HCT116 (cell line): ENCODE measurements around the gene TIAM1. TPM values are rescaled to one million over a fixed set of nuclear protein-coding genes. Genes with fewer than 3 reads are reported as not detected.

ENCODE experiments used
- ATAC-seq: fragments of 200-7000 bp; cut with Tn5 transposase; 2 replicates; pipeline ENCODE4 v1.9.1; 2020; ENCODE audit warnings: mild to moderate bottlenecking, moderate library complexity
- BruUV-seq: library from RNA; stranded (reverse); fragments of 400-500 nt; replicated peaks from 2 replicates; lab custom pipeline; 2021; lab: Mats Ljungman, UMichigan
- CTCF ChIA-PET: fragments of 300-600 bp; sonication (Branson Sonifier 250); formaldehyde crosslinking; loops from one replicate; lab custom pipeline; 2021; ENCODE audit warnings: antibody characterized with exemption; lab: Charles Lee
- POLR2A ChIA-PET: fragments of 300-600, 350-600 bp; sonication (Branson Sonifier 250); formaldehyde crosslinking; loops from one replicate; lab custom pipeline; 2021; ENCODE audit warnings: antibody characterized with exemption; lab: Charles Lee
- RAD21 ChIA-PET, 2 experiments: fragments of 300-600 bp; sonication (Branson Sonifier 250); formaldehyde crosslinking; loops; one replicate each; lab custom pipeline; 2023; ENCODE audit warnings: low total read pairs in 2 of 2; ENCODE audit not compliant: uncharacterized antibody in 2 of 2, unreplicated experiment in 2 of 2, low non-redundant PET in 1 of 2; lab: Charles Lee
- DNase-seq: peaks from one replicate; pipeline ENCODE4 v3.0.0-alpha.2; 2010; ENCODE audit warnings: low read depth, low spot score
- H2AFZ ChIP-seq: fragments of 200-600 bp; shearing (Covaris generic), sonication (generic); 2 replicates; pipeline ENCODE4 v1.6.1; 2017; ENCODE audit warnings: low read depth, mixed run types, mixed read lengths, antibody characterized with exemption, low read length; ENCODE audit not compliant: poor library complexity, severe bottlenecking
- H3K27ac ChIP-seq: 2 replicates; pipeline ENCODE4 v1.5.1; 2012; ENCODE audit warnings: low read depth, low read length
- H3K27me3 ChIP-seq: fragments of 200-600 bp; sonication (generic); 2 replicates; pipeline ENCODE4 v1.6.1; 2016; ENCODE audit warnings: mixed run types, low read length, mixed read lengths; ENCODE audit not compliant: insufficient read depth
- H3K36me3 ChIP-seq, 2 experiments: fragments of 200-500 bp in 1 of 2; fragments of 200-600 bp in 1 of 2; sonication (Bioruptor generic) in 1 of 2; sonication (generic) in 1 of 2; 2 replicates each; pipeline versions ENCODE4 v1.5.1 to v1.6.1; 2014 to 2016; ENCODE audit warnings: low read length in 2 of 2, inconsistent platforms in 1 of 2, mixed read lengths in 1 of 2, mixed run types in 1 of 2; ENCODE audit not compliant: insufficient read depth in 2 of 2, control insufficient read depth in 1 of 2
- H3K4me1 ChIP-seq, 2 experiments: fragments of 200-600 bp in 1 of 2; sonication (generic) in 1 of 2; 2 replicates each; pipeline versions ENCODE4 v1.5.1 to v1.6.1; 2012 to 2017; ENCODE audit warnings: low read length in 2 of 2, inconsistent platforms in 1 of 2, mild to moderate bottlenecking in 1 of 2, mixed read lengths in 1 of 2, mixed run types in 1 of 2, moderate library complexity in 1 of 2; ENCODE audit not compliant: insufficient read depth in 2 of 2, control insufficient read depth in 1 of 2
- H3K4me2 ChIP-seq: fragments of 200-600 bp; sonication (generic); 2 replicates; pipeline ENCODE4 v1.6.1; 2017; ENCODE audit warnings: mixed run types, low read length, mixed read lengths
- H3K4me3 ChIP-seq, 2 experiments: fragments of 200-600 bp in 1 of 2; sonication (generic) in 1 of 2; replicated peaks in 1 of 2; 2 replicates each; pipeline ENCODE4 v1.5.1; 2011 to 2016; ENCODE audit warnings: low read length in 2 of 2, control low read depth in 1 of 2, low read depth in 1 of 2, mild to moderate bottlenecking in 1 of 2, mixed read lengths in 1 of 2, mixed run types in 1 of 2
- H3K79me2 ChIP-seq: fragments of 200-600 bp; sonication (generic); 2 replicates; pipeline ENCODE4 v1.6.1; 2017; ENCODE audit warnings: mild to moderate bottlenecking, mixed run types, low read length, moderate library complexity, mixed read lengths; ENCODE audit not compliant: insufficient read depth
- H3K9ac ChIP-seq: fragments of 200-600 bp; sonication (generic); 2 replicates; pipeline ENCODE4 v1.6.1; 2016; ENCODE audit warnings: low read length, mixed read lengths
- H3K9me2 ChIP-seq: fragments of 200-600 bp; sonication (generic), shearing (Covaris generic); 2 replicates; pipeline ENCODE4 v1.6.1; 2017; ENCODE audit warnings: mixed run types, mild to moderate bottlenecking, moderate library complexity; ENCODE audit not compliant: insufficient read depth
- H3K9me3 ChIP-seq, 2 experiments: fragments of 200-500 bp in 1 of 2; fragments of 200-600 bp in 1 of 2; sonication (Bioruptor generic) in 1 of 2; sonication (generic) in 1 of 2; 2 replicates each; pipeline ENCODE4 v1.6.1; 2014 to 2017; ENCODE audit warnings: low read length in 2 of 2, mixed read lengths in 2 of 2, inconsistent platforms in 1 of 2, low read depth in 1 of 2, mild to moderate bottlenecking in 1 of 2, mixed run types in 1 of 2, moderate library complexity in 1 of 2; ENCODE audit not compliant: control insufficient read depth in 1 of 2, insufficient read depth in 1 of 2
- H4K20me1 ChIP-seq: fragments of 200-600 bp; sonication (generic), shearing (Covaris generic); 2 replicates; pipeline ENCODE4 v1.6.1; 2017; ENCODE audit warnings: mixed run types, mild to moderate bottlenecking, moderate library complexity; ENCODE audit not compliant: insufficient read depth
- JUND ChIP-seq: IDR thresholded peaks from 2 replicates; pipeline ENCODE4 v1.6.1; 2012
- POLR2A ChIP-seq: IDR thresholded peaks from 2 replicates; pipeline ENCODE4 v1.7.0; 2011; ENCODE audit warnings: borderline replicate concordance; ENCODE audit not compliant: insufficient read depth, insufficient read length; ENCODE audit errors: extremely low read depth
- RAD21 ChIP-seq: IDR thresholded peaks from 2 replicates; pipeline ENCODE4 v1.6.1; 2012; ENCODE audit warnings: low read depth, mild to moderate bottlenecking
- SP1 ChIP-seq: IDR thresholded peaks from 2 replicates; pipeline ENCODE4 v1.6.1; 2012; ENCODE audit warnings: low read depth
- SRF ChIP-seq: IDR thresholded peaks from 2 replicates; pipeline ENCODE4 v1.6.1; 2012; ENCODE audit warnings: low read depth
- intact Hi-C: fragments of 100-400 bp; cut with micrococcal nuclease; formaldehyde crosslinking; loops from 2 replicates; pipeline ENCODE4 v1.10.0; 2022
- total RNA-seq: library from RNA; stranded (reverse); gene quantifications from one replicate; pipeline ENCODE4 v1.2.1, GENCODE V29; 2021; ENCODE audit not compliant: unreplicated experiment
- TF ChIP-seq, protein P1 (sequence below): IDR thresholded peaks from 2 replicates; pipeline ENCODE4 v1.6.1; 2012
- TF ChIP-seq, protein P2 (sequence below), 3 experiments: fragments of 200-600 bp in 1 of 3; sonication (generic) in 1 of 3; IDR thresholded peaks in 2 of 3; conservative IDR thresholded peaks in 1 of 3; 2 replicates each; pipeline ENCODE4 v1.5.1; 2012 to 2017; ENCODE audit warnings: low read depth in 2 of 3, low read length in 2 of 3, antibody characterized with exemption in 1 of 3, borderline replicate concordance in 1 of 3, control low read depth in 1 of 3, mild to moderate bottlenecking in 1 of 3, mixed read lengths in 1 of 3, mixed run types in 1 of 3, moderate library complexity in 1 of 3; ENCODE audit not compliant: insufficient read depth in 1 of 3

TIAM1 gene
- total RNA-seq, 1 experiment from 2014 or later, result 47.8 TPM

DNA sequence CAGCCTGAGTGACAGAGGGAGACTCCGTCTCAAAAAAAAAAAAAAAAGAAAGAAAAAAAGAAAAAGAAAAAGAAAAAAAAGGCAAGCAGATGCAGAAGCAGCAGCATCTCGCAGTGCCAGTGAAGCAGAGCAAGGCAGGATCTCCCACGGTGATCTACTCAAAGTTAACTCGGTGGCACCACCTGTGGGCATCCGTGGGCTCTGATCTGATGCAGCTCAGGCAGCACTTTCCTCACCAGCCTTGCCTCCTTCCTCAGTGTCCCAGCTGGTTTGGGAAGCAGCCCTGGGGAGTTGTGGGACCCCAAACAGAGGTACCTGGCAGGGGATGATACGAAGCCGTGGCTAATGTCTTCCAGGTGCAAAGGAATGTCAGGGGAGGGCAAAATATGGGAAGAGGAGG is 201.5 kb downstream of the TIAM1 start:
- Histone ChIP-seq H3K4me3 (no peak overlapping the region), H3K79me2 (no peaks in the 10 kb centered on the region), H3K9me2 (no peaks in the 10 kb centered on the region), H3K9ac (no peak overlapping the region), H3K9me3 (no peaks in the 10 kb centered on the region), H3K4me1 (no peaks in the 10 kb centered on the region), H4K20me1 (no peaks in the 10 kb centered on the region), H3K27me3 (no peaks in the 10 kb centered on the region), H3K36me3 (no peaks in the 10 kb centered on the region), H3K4me2 (no peak overlapping the region), H2AFZ (no peak overlapping the region), H3K27ac (no peak overlapping the region)
- POLR2A ChIA-PET, result no interaction called here
- RAD21 ChIA-PET, result no interaction called here
- CTCF ChIA-PET, result no interaction called here
- no peak for TF ChIP-seq RAD21
- TF ChIP-seq, protein P1, sequence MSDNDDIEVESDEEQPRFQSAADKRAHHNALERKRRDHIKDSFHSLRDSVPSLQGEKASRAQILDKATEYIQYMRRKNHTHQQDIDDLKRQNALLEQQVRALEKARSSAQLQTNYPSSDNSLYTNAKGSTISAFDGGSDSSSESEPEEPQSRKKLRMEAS, result no peak
- TF ChIP-seq POLR2A, result no peak
- TF ChIP-seq, protein P2, sequence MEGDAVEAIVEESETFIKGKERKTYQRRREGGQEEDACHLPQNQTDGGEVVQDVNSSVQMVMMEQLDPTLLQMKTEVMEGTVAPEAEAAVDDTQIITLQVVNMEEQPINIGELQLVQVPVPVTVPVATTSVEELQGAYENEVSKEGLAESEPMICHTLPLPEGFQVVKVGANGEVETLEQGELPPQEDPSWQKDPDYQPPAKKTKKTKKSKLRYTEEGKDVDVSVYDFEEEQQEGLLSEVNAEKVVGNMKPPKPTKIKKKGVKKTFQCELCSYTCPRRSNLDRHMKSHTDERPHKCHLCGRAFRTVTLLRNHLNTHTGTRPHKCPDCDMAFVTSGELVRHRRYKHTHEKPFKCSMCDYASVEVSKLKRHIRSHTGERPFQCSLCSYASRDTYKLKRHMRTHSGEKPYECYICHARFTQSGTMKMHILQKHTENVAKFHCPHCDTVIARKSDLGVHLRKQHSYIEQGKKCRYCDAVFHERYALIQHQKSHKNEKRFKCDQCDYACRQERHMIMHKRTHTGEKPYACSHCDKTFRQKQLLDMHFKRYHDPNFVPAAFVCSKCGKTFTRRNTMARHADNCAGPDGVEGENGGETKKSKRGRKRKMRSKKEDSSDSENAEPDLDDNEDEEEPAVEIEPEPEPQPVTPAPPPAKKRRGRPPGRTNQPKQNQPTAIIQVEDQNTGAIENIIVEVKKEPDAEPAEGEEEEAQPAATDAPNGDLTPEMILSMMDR (IDR thresholded peaks at IDR 0.05 in 2 of 3, conservative IDR thresholded peaks at IDR 0.05 in 1 of 3; ENCODE audit: borderline replicate concordance in 1 of 3, insufficient read depth in 1 of 3, low read depth in 2 of 3, low read length in 2 of 3), result peak in 1 of 3 experiments; percentile 21; a peak in 1 of 6 replicates
- DNase-seq (no peak), ATAC-seq (peak; percentile 69)
- BruUV-seq, result no TSS peak
- intact Hi-C loops, result no loop called here

DNA sequence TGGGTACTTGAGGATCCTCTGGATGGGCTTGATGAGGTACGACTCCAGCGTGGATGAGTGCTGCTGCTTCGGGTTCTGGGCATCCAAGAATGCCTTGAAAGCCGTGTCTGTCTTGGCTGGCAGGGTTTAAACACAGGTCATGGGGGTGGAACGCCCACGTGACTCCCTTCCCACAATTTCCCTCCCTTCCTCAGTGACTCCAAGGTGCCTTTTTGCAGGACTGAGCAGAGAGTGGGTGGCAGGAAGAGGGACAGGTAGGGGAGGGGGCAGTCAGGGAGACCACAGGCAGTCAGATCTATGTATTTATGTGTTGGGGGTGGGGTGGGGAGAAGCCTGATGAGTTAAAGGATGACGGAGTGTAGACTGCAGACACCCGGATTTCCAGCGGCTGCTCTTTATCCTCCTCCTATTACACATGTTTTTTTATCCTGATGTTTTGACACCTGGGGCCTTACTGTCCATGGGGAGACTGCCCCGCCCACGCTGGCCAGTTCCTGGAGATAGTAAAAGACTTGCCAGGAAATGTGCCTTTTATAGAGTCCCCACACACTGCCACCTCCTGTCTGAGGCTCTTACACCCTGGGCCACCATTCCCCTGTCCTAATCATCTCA is 202.6 kb downstream of the TIAM1 start:
- Histone ChIP-seq H3K4me3 (no peak overlapping the region), H3K9ac (no peak overlapping the region), H3K79me2 (no peaks in the 10 kb centered on the region), H3K9me3 (no peaks in the 10 kb centered on the region), H3K4me1 (no peaks in the 10 kb centered on the region), H3K27me3 (no peaks in the 10 kb centered on the region), H3K9me2 (no peaks in the 10 kb centered on the region), H4K20me1 (no peaks in the 10 kb centered on the region), H3K27ac (no peak overlapping the region), H2AFZ (no peak overlapping the region), H3K4me2 (no peak overlapping the region), H3K36me3 (no peaks in the 10 kb centered on the region)
- POLR2A ChIA-PET, result no interaction called here
- TF ChIP-seq, protein P2 (IDR thresholded peaks at IDR 0.05 in 2 of 3, conservative IDR thresholded peaks at IDR 0.05 in 1 of 3; ENCODE audit: borderline replicate concordance in 1 of 3, insufficient read depth in 1 of 3, low read depth in 2 of 3, low read length in 2 of 3), result no peak
- TF ChIP-seq JUND, result no peak
- no peak for TF ChIP-seq SRF
- TF ChIP-seq SP1, result no peak
- intact Hi-C loops, result no loop called here
- RAD21 ChIA-PET, result no interaction called here
- DNase-seq, result no peak
- CTCF ChIA-PET, result no interaction called here
- no TSS peak for BruUV-seq
- no peak for ATAC-seq
